NB4 (cell line): ENCODE data around the gene CAMTA1.

ENCODE experiments used
- DNase-seq: peaks from one replicate; pipeline ENCODE4 v3.0.0; 2010; ENCODE audit warnings: low read depth
- H3K4me3 ChIP-seq: one replicate; pipeline ENCODE4 v1.5.1; 2011; ENCODE audit warnings: mild to moderate bottlenecking, low read depth, low read length, moderate library complexity
- MYC ChIP-seq: IDR thresholded peaks from 2 replicates; pipeline ENCODE4 v1.6.1; 2011; ENCODE audit warnings: low read depth, low read length
- POLR2A ChIP-seq: IDR thresholded peaks from 2 replicates; pipeline ENCODE4 v1.6.1; 2011; ENCODE audit warnings: mild to moderate bottlenecking; ENCODE audit not compliant: insufficient read length; ENCODE audit errors: extremely low read depth
- TF ChIP-seq, protein P1 (sequence below): IDR thresholded peaks from 2 replicates; pipeline ENCODE4 v1.6.1; 2011; ENCODE audit warnings: low read depth, low read length
- TF ChIP-seq, protein P2 (sequence below): IDR thresholded peaks from one replicate; pipeline ENCODE4 v1.5.1; 2012; ENCODE audit warnings: low read depth, low read length

Gene CAMTA1

DNA sequence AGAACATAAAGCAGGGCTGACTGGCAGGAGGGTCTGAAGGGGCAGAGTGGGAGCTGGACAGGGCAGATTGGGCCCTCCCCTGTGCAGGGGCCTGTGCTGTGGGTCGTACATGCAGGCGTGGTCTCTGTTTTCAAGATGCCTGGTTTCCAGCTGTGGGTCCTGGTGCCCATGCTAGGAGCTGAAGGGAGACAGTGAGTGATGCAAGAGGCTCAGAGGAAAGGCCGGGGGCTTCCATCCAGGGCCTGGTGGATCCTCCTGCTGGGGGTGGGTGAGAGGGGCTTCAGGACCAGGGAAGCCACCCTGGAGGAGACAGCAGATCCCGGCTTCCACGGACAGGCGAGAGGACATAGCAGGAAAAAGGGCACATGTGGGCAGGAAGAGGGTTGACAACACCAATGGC lies 636.8 kb downstream of the CAMTA1 start:
- DNase-seq, result no peak
- TF ChIP-seq, protein P1, sequence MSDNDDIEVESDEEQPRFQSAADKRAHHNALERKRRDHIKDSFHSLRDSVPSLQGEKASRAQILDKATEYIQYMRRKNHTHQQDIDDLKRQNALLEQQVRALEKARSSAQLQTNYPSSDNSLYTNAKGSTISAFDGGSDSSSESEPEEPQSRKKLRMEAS, result no peak
- TF ChIP-seq MYC (no peak), POLR2A (no peak)
- TF ChIP-seq, protein P2, sequence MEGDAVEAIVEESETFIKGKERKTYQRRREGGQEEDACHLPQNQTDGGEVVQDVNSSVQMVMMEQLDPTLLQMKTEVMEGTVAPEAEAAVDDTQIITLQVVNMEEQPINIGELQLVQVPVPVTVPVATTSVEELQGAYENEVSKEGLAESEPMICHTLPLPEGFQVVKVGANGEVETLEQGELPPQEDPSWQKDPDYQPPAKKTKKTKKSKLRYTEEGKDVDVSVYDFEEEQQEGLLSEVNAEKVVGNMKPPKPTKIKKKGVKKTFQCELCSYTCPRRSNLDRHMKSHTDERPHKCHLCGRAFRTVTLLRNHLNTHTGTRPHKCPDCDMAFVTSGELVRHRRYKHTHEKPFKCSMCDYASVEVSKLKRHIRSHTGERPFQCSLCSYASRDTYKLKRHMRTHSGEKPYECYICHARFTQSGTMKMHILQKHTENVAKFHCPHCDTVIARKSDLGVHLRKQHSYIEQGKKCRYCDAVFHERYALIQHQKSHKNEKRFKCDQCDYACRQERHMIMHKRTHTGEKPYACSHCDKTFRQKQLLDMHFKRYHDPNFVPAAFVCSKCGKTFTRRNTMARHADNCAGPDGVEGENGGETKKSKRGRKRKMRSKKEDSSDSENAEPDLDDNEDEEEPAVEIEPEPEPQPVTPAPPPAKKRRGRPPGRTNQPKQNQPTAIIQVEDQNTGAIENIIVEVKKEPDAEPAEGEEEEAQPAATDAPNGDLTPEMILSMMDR, result no peak
- no peak overlapping the region for H3K4me3 ChIP-seq

DNA sequence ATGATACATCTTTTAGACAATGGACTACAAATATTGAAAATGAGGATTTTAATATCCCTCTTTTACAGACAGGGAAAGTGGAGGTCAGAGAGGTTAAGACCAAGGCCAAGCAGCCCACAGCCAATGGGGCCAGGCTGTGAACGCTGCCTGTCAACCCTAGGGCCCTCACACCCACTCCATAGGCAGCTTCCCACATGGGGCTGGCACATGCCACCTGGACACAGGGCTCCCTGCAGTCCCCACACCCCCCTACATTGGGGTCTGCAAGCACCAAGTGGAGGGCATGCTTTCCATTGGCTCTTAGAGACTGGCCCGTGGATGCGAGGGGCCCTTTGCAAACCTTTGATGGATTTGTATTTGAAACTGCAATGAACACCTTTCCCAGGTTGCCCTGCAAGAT lies 637.3 kb downstream of the CAMTA1 start:
- TF ChIP-seq, protein P1, result no peak
- TF ChIP-seq, protein P2, result no peak
- TF ChIP-seq POLR2A (no peak), MYC (no peak)
- H3K4me3 ChIP-seq, result no peak overlapping the region
- DNase-seq, result no peak

DNA sequence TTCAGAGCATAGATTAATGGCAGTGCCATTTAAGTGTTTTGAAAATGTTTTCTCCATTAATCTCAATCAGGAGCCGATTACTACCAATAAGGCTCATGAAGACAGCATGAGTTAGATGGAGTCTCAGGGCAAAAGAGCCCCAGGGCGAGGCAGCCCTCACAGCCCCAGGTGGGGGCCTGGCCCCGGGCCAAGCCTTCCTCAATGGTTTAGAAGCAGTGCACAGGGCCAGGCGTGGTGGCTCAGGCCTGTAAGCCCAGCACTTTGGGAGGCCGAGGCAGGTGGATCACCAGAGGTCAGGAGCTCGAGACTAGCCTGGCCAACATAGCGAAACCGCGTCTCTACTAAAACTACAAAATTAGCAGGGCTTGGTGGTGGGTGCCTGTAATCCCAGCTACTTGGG lies 637.7 kb downstream of the CAMTA1 start:
- H3K4me3 ChIP-seq, result no peak overlapping the region
- no peak for DNase-seq
- TF ChIP-seq MYC, result no peak

DNA sequence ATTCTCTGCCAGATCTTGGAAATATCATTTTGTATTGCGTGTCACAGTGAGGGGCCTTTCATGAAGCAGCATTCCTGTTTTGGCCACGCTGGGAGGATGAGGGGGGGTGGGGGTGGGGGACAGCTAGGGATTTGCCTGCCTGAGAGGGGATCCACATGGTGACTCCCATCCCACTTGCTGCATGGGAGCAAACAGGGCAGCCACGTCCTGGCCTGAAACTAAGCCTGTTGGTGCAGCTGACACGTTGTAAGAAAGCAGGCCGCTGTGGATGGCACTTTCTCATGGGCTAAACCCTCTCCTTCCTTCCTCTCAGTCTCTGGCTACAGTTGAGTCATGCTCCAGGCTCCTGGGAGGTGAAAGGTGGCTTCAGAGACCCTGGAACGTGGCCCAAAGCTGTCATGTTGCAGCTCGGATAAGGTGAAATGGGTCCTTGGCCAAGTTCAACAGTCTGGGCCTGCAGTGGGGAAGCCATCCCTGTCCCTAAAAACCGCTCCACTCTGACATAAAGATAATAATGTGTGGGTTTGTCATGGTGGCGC lies 639.2 kb downstream of the CAMTA1 start:
- H3K4me3 ChIP-seq, result no peak overlapping the region
- no peak for DNase-seq
- TF ChIP-seq MYC (no peak), POLR2A (no peak)
- TF ChIP-seq, protein P1, result no peak
- TF ChIP-seq, protein P2, result no peak

DNA sequence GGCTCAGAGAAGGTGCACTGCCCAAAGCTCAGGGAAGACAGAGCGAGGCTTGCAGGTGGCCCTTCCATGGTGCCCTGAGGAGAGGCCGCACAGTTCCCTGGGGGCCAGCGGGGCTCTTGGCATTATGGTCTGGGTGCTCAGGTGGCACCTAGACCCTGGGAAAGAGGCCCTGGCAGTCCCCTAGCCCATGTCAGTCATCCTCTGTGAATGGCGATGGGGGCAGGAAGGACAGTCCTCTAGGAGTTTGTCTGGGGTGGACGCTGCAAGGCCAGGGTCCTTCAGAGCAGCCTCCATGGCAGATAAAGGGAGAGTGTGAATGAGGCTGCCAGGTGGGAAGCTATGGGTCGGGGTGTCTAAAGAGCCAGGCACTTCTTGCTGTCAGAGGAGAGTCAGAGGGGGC lies 640.0 kb downstream of the CAMTA1 start:
- H3K4me3 ChIP-seq, result no peak overlapping the region
- no peak for DNase-seq
- TF ChIP-seq, protein P2, result no peak
- TF ChIP-seq, protein P1, result no peak
- no peak for TF ChIP-seq MYC

DNA sequence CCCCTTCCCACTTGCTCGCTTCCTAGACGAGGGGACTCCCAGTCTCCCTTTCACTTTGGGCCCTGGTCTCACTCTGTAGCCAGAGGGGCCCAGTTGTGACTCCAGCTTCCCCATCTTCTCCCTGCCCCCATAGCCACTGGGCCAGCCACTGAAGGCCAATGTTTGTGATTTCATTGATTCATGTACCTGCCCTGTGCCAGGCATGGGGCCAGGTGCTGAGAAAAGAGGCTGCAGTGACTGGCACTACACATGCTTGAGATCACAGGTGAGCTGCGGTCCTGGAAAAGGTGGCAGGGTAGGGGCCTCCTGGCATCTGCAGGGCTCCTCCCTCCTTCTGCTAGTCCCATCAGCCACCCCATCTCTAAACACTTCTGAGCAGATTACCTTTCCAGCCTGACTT lies 640.5 kb downstream of the CAMTA1 start:
- no peak overlapping the region for H3K4me3 ChIP-seq
- DNase-seq, result no peak
- no peak for TF ChIP-seq MYC
- TF ChIP-seq POLR2A, result no peak
- TF ChIP-seq, protein P1, result no peak
